NB4 (cell line): ENCODE results near the gene MAP3K5.

Source experiments
- DNase-seq: peaks from one replicate; pipeline ENCODE4 v3.0.0; 2010; ENCODE audit warnings: low read depth
- H3K4me3 ChIP-seq: one replicate; pipeline ENCODE4 v1.5.1; 2011; ENCODE audit warnings: mild to moderate bottlenecking, low read depth, low read length, moderate library complexity
- MYC ChIP-seq: IDR thresholded peaks from 2 replicates; pipeline ENCODE4 v1.6.1; 2011; ENCODE audit warnings: low read depth, low read length
- POLR2A ChIP-seq: IDR thresholded peaks from 2 replicates; pipeline ENCODE4 v1.6.1; 2011; ENCODE audit warnings: mild to moderate bottlenecking; ENCODE audit not compliant: insufficient read length; ENCODE audit errors: extremely low read depth
- TF ChIP-seq, protein P1 (sequence below): IDR thresholded peaks from one replicate; pipeline ENCODE4 v1.5.1; 2012; ENCODE audit warnings: low read depth, low read length
- TF ChIP-seq, protein P2 (sequence below): IDR thresholded peaks from 2 replicates; pipeline ENCODE4 v1.6.1; 2011; ENCODE audit warnings: low read depth, low read length

The MAP3K5 gene

GRCh38 chr6:136607204-136607931, 184.9 kb downstream of the MAP3K5 start:
- no peak for TF ChIP-seq MYC
- no peak for TF ChIP-seq POLR2A
- DNase-seq = no peak
- H3K4me3 ChIP-seq = no peak overlapping the region

DNA sequence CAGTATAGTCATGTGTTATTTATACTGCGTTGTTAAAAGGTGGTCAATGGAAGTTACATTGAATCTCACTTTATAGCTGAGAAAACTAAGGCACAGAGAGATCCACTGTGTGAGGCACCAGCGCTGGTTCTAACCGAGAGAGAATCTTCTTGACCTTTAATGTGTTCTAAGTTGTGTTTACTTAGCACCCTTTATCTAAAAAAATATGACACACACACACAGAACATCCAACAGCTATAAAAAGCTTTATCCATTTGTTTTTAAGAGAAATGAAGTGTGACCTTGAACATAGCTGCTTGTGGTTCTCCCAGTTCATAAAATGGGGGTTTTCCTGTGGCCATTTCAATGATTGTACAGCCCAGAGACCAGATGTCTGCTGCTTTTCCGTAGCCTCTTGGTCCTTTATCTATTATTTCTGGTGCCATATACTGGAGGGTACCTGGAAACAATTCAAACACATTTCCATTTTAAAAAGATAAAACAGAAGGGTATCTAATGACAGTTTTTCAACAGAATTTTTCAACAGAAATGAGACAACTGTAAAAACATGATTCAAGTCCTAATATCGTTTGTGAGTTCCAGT, 187.3 kb downstream of the MAP3K5 start:
- TF ChIP-seq, protein P1, sequence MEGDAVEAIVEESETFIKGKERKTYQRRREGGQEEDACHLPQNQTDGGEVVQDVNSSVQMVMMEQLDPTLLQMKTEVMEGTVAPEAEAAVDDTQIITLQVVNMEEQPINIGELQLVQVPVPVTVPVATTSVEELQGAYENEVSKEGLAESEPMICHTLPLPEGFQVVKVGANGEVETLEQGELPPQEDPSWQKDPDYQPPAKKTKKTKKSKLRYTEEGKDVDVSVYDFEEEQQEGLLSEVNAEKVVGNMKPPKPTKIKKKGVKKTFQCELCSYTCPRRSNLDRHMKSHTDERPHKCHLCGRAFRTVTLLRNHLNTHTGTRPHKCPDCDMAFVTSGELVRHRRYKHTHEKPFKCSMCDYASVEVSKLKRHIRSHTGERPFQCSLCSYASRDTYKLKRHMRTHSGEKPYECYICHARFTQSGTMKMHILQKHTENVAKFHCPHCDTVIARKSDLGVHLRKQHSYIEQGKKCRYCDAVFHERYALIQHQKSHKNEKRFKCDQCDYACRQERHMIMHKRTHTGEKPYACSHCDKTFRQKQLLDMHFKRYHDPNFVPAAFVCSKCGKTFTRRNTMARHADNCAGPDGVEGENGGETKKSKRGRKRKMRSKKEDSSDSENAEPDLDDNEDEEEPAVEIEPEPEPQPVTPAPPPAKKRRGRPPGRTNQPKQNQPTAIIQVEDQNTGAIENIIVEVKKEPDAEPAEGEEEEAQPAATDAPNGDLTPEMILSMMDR = no peak
- TF ChIP-seq, protein P2, sequence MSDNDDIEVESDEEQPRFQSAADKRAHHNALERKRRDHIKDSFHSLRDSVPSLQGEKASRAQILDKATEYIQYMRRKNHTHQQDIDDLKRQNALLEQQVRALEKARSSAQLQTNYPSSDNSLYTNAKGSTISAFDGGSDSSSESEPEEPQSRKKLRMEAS = no peak
- no peak for TF ChIP-seq MYC
- no peak for DNase-seq

DNA sequence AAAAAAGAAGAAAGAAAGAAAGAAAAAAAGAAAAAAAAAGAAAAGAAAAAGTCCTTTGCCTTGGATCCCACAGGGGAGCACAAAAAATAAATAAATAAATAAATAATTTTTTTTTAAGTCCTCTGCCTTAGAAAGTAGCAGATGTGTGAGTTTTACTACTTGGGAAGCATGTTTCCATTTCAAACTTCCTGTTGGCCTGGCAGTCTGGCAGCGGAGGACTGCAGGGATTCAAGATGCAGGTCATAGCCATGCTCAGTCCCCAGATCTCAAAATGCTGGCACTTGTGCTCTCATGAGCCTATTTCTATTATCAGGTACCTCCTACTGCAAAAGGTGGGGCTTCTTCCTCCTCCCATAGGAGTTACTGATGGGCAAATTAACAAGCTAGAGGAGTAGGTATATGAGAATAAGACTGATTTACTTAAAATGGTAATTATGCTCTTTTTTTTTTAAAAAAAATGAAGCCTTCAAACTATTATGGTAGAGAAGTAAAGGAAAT, 187.9 kb downstream of the MAP3K5 start:
- H3K4me3 ChIP-seq = no peak overlapping the region
- TF ChIP-seq MYC = no peak
- TF ChIP-seq, protein P2 = no peak
- TF ChIP-seq POLR2A = no peak
- TF ChIP-seq, protein P1 = no peak
- no peak for DNase-seq

More for the DNA sequence above, 187.3 kb downstream of the MAP3K5 start:
- H3K4me3 ChIP-seq = no peak overlapping the region

DNA sequence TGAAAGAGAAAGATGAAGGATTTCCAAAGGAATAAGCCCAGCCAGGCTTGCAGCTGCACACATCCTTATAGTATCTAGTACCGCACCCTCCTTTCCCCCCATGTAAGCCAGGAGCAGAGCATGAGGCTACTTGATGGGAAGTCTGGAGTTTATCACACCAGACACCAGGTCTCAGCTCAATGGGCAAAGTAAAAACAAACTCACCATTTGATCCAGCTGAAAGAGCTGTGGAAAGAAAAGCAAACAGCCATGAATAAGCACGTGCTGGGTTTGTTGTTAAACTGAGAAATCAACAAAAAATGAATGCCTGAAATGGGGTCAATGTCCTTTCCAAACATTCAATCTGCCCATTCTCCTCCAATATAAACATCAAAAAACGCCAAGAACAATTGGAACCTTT, 191.5 kb downstream of the MAP3K5 start:
- TF ChIP-seq, protein P2 = no peak
- TF ChIP-seq, protein P1 = no peak
- TF ChIP-seq POLR2A (no peak), MYC (no peak)
- no peak overlapping the region for H3K4me3 ChIP-seq
- DNase-seq = no peak

DNA sequence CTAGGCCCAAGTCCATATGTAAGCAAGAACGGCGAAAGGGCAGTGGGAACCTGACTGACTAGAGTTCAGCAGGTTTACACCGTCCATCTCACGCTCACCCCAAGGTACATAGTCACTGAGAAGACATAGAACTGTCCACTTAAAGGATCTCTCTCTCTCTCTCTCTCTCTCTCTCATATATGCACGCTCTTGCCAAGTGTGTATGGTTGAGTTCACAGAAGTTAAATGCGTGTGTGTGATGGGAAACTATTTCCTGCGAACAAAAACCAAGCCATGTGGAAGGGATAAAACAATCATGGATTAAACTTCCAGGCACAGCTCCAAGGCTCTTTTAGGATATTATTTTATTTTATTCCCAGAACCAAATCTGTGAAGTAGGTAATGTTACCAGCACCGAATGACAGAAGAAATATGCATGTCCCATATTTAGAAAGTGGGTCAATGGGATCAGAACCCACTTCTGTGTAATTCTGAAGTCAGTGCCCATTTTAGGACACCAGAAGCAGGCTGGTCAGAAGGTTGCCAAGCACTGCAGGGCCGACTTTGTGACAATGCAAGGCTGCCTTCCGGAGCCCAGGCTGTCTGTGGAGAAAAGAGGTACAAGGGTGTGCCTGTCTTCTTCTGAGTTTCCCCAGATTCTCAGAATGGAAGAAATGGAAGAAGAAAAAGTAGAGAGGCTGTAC, 192.8 kb downstream of the MAP3K5 start:
- DNase-seq = no peak
- TF ChIP-seq, protein P2 = no peak
- TF ChIP-seq, protein P1 = no peak
- TF ChIP-seq MYC (no peak), POLR2A (no peak)
- H3K4me3 ChIP-seq = no peak overlapping the region

DNA sequence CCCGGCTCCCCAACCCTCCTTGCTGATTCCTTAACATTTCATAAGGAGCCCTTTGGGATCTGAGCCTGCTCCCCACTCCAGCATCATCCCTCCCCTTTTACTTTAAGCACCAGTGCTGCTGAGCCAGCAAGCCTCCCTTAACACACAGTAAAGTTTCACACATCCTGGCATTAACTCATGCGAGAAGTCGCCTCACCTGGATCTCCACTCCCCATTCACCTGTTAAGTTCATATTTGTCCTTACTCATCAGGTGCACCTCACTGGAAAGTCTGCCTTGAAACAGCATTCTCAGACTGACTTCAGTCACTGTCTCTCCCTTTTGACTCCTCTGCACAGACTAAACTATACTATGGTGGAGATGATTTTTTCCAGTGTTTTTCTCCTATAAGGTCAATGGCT, 194.2 kb downstream of the MAP3K5 start:
- TF ChIP-seq, protein P1 = no peak
- no peak for TF ChIP-seq MYC
- TF ChIP-seq, protein P2 = no peak
- no peak for TF ChIP-seq POLR2A
- no peak for DNase-seq
- H3K4me3 ChIP-seq = no peak overlapping the region
